Tibial artery (tissue), 4 donors: ENCODE data around the gene COL4A2.

Experiments used
- DNase-seq, 2 donors: peaks; one replicate each; pipeline ENCODE4 v3.0.0-alpha.2; 2019
- H3K27ac ChIP-seq, 2 donors: fragments of 200-600 bp; sonication (generic) in 1 of 2; 1 replicate in 1 of 2; 2 replicates in 1 of 2; pipeline ENCODE4 v1.5.1; 2018 to 2019; ENCODE audit warnings: mild to moderate bottlenecking in 1 of 2
- H3K27me3 ChIP-seq, 2 donors: fragments of 200-600 bp; sonication (generic) in 1 of 2; one replicate each; pipeline versions ENCODE4 v1.5.1 to v1.6.0; 2016 to 2019
- H3K36me3 ChIP-seq, 3 donors: fragments of 200-600 bp; sonication (generic) in 2 of 3; one replicate each; pipeline ENCODE4 v1.5.1; 2016 to 2019; ENCODE audit warnings: mild to moderate bottlenecking in 2 of 3
- H3K4me1 ChIP-seq, 4 donors: fragments of 200-600 bp; sonication (generic) in 2 of 4; 1 replicate in 3 of 4; 2 replicates in 1 of 4; pipeline ENCODE4 v1.5.1; 2016 to 2019
- H3K4me3 ChIP-seq, 2 donors: fragments of 200-600 bp; sonication (generic) in 1 of 2; 1 replicate in 1 of 2; 2 replicates in 1 of 2; pipeline ENCODE4 v1.5.1; 2018 to 2019; ENCODE audit warnings: mild to moderate bottlenecking in 2 of 2
- H3K9me3 ChIP-seq, 3 donors: fragments of 200-600 bp; sonication (generic) in 1 of 3; one replicate each; pipeline ENCODE4 v1.5.1; 2016 to 2019
- intact Hi-C: fragments of 100-400 bp; cut with DNase I; formaldehyde crosslinking; loops from one replicate; pipeline ENCODE4 v1.15.0; 2023; ENCODE audit warnings: low total_unique reads
- TF ChIP-seq, protein P1 (sequence below), 2 experiments: fragments of 200-600 bp in 1 of 2; fragments of 450-650 bp in 1 of 2; IDR thresholded peaks; one replicate each; pipeline ENCODE4 v1.5.1; 2017 to 2019; ENCODE audit warnings: antibody characterized with exemption in 2 of 2, mild to moderate bottlenecking in 1 of 2, moderate library complexity in 1 of 2

Gene COL4A2

DNA sequence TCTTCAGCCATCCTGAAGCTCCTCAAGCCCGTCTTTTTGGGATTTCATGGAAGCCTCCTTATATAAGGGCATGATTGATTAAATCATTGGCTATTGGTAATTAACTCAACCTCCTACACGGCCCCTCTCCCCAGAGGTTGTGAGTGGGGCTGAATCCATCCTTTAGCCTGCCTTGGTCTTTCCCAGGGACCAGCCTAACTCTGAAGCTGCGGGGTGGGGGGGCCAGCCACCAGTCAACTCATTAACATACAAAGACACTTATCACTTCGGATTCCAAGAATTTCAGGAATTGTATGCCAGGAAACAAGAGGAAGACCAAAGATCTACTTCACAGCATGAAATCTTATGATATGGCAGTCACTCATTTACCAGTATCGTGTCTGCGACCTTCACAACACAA lies 10.1 kb upstream of the COL4A2 start:
- Histone ChIP-seq H3K4me1 (peaks cover 13 to 100% (median 59%) of the 10 kb centered on the region in 4 donors), H3K27me3 (no peaks in the 10 kb centered on the region), H3K27ac (peak overlapping the region; percentile 38 to 99), H3K4me3 (no peak overlapping the region), H3K9me3 (no peaks in the 10 kb centered on the region), H3K36me3 (peaks cover 0 to 4% (median 0%) of the 10 kb centered on the region in 3 donors)
- intact Hi-C loops = loop anchor here (5.0 kb wide), 1 partner anchor 35 kb away; no protein-coding TSS in a partner anchor
- TF ChIP-seq, protein P1, sequence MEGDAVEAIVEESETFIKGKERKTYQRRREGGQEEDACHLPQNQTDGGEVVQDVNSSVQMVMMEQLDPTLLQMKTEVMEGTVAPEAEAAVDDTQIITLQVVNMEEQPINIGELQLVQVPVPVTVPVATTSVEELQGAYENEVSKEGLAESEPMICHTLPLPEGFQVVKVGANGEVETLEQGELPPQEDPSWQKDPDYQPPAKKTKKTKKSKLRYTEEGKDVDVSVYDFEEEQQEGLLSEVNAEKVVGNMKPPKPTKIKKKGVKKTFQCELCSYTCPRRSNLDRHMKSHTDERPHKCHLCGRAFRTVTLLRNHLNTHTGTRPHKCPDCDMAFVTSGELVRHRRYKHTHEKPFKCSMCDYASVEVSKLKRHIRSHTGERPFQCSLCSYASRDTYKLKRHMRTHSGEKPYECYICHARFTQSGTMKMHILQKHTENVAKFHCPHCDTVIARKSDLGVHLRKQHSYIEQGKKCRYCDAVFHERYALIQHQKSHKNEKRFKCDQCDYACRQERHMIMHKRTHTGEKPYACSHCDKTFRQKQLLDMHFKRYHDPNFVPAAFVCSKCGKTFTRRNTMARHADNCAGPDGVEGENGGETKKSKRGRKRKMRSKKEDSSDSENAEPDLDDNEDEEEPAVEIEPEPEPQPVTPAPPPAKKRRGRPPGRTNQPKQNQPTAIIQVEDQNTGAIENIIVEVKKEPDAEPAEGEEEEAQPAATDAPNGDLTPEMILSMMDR (IDR thresholded peaks at IDR 0.05) = no peak
- DNase-seq = no peak

DNA sequence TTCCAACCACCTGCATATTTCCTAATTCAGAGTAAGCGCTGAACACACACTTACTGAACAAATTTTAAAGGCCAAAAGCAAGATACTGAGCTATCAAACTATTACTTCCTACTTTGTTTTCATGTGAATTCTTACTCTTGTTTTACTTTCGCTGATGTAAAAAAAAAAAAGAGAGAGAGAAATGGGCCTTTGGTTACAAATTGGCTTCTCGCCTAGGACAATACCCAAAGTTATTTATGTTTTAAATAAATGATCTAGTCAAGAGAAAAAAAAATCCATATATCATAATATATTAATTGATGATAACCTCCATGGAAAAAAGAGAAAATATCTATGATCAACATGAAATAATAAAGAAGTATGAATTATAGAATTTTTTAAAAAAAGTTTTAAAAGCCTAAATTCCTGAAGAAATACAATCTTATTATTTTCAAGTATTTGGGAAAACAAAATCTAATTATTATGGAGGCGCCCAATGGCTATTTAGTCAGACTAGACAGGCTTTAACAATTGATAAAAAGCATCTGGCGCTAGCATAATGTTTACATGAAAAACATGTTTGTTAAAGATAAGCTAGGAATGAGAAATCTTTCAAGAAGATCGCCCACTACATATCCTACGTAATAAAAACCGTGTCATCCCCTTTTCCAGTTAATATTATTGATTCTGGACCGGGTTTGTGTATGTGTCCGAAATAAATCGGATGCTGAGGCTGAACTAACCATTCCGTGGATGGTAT lies 9.1 kb upstream of the COL4A2 start:
- Histone ChIP-seq H3K4me3 (peak overlapping the region; percentile 30 to 42), H3K4me1 (peaks cover 11 to 100% (median 67%) of the 10 kb centered on the region in 4 donors), H3K27me3 (no peaks in the 10 kb centered on the region), H3K27ac (peak overlapping the region; percentile 96 to 99), H3K9me3 (no peaks in the 10 kb centered on the region), H3K36me3 (peaks cover 0 to 4% (median 0%) of the 10 kb centered on the region in 3 donors)
- no peak for DNase-seq
- intact Hi-C loops = loop anchor here (5.0 kb wide), 1 partner anchor 36 kb away; no protein-coding TSS in a partner anchor
- TF ChIP-seq, protein P1 (IDR thresholded peaks at IDR 0.05) = no peak

DNA sequence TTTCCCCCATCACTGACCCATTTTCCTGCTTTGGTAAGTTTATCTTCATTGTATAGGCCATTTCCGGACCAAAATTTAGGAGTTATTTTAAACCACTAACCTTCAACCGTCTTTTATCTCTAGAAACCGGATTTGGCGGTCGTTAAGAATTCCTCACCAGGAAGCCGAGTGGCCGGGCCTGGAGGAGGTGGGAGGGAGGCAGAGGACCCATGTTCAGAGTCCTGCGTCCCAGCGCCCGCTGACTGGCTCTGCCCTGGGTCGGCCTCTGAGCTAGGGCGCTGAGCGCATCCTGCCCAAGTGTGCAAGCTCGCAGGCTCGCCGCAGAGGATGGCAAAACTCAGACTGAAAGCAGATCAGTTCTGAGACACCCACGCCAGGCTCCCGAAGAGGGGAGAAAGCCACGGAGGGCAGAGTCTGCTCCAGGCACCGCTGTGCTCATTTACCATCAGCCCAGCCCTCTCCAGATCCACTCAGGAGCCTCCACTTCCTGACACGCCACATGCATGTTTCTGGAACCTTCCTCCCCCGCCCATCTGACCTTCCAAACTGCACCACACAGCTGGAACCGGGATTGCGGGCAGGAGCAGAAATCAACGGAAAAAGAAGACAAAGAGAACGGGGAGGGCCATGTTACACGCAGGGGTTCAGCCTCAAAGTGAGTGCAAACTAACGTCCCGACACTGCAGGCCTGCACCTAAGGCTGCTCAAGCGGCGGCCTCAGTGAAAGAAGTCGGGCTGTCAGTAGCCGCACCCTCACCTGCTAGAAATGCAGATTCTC lies 8.4 kb upstream of the COL4A2 start:
- H3K36me3 ChIP-seq = peaks cover 0 to 4% (median 0%) of the 10 kb centered on the region in 3 donors
- H3K9me3 ChIP-seq = no peaks in the 10 kb centered on the region
- intact Hi-C loops = loop anchor here (5.0 kb wide), 1 partner anchor 36 kb away; no protein-coding TSS in a partner anchor
- H3K27ac ChIP-seq = peak overlapping the region; percentile 96 to 99
- H3K4me1 ChIP-seq = peaks cover 9 to 100% (median 71%) of the 10 kb centered on the region in 4 donors
- H3K4me3 ChIP-seq = peak overlapping the region; percentile 30 to 42
- H3K27me3 ChIP-seq = no peaks in the 10 kb centered on the region
- TF ChIP-seq, protein P1 (IDR thresholded peaks at IDR 0.05) = no peak
- DNase-seq = no peak

DNA sequence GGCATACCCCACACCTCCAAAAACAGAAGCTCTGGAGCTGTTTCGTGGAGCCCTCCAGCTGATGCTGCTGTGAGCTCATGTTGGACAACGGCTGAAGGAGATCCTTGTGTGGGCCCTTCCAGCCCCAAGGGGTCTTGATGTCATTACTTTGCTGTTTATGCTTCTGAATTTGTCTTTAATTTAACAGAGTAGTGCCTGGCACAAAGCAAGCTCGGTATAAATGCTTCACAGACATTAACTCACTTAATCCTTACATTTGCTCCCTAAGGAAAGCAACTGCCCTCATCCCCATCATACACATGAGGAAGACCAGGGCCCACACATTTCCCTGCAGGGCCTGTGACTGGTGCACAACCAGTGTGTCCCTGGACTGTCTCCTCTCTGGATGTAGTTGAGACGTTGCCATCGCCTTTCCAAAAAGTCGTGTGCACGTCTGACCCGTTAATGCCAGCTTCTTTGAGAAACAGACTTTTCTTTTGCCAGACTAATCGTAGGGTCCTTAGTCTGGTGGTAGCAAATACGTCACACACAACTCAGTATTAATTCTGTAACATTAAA lies 7.7 kb upstream of the COL4A2 start:
- Histone ChIP-seq H3K9me3 (no peaks in the 10 kb centered on the region), H3K4me3 (peak overlapping the region; percentile 30 to 42), H3K4me1 (peaks cover 9 to 100% (median 68%) of the 10 kb centered on the region in 4 donors), H3K36me3 (peaks cover 0 to 4% (median 0%) of the 10 kb centered on the region in 3 donors), H3K27ac (peak overlapping the region; percentile 96 to 99), H3K27me3 (no peaks in the 10 kb centered on the region)
- TF ChIP-seq, protein P1 (IDR thresholded peaks at IDR 0.05) = no peak
- intact Hi-C loops = loop anchor here (5.0 kb wide), 1 partner anchor 37 kb away; no protein-coding TSS in a partner anchor
- no peak for DNase-seq

DNA sequence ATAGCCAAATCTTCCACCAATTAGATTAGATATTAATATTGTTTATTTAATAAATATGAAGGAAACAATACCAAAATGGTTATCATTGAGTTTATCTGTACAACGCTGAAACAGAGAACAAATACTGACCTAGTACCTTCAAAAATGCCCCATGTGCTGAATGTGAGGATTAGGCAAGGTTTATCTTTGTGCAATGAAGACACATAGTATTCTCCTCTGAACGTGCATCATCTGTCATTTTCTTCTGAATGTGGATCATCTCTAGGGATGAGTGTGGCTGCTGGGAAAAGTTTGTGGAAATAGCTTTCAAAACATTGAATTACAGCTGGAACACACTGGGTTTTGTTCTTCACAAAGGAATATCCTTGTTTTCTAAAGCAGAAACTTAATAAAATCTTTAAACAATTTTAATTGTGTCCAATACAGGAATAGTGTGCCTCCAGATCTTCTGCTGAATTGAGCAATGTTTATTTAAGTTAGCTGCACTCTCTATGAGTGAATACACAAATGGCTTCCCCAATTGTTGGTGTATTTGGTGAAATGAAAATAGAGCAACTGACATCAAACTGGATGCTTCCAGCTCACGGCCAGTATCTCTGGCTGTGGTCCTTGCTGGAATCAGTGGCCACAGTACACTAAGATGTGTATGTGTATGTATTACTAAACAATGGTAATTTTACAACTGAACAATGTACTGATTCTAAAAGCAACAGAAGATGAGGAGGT lies 6.8 kb upstream of the COL4A2 start:
- no peak overlapping the region for H3K4me3 ChIP-seq
- H3K36me3 ChIP-seq = peaks cover 0 to 4% (median 0%) of the 10 kb centered on the region in 3 donors
- peak overlapping the region; percentile 96 to 99 for H3K27ac ChIP-seq
- peaks cover 9 to 99% (median 63%) of the 10 kb centered on the region in 4 donors for H3K4me1 ChIP-seq
- intact Hi-C loops = loop anchor here (10.0 kb wide), 1 partner anchor 75 kb away; no protein-coding TSS in a partner anchor
- TF ChIP-seq, protein P1 (IDR thresholded peaks at IDR 0.05) = no peak
- DNase-seq = no peak
- no peaks in the 10 kb centered on the region for H3K9me3 ChIP-seq
- no peaks in the 10 kb centered on the region for H3K27me3 ChIP-seq
